LNCaP clone FGC (cell line): ENCODE data around the gene PAM.

Source experiments
- DNase-seq: peaks from one replicate; pipeline ENCODE4 v3.0.0-alpha.2; 2011; ENCODE audit warnings: low read depth
- H3K4me3 ChIP-seq: 2 replicates; pipeline ENCODE4 v1.5.1; 2011; ENCODE audit warnings: mild to moderate bottlenecking, low read depth, low read length, control low read depth
- CTCF ChIP-seq: IDR thresholded peaks from 2 replicates; pipeline ENCODE4 v1.5.1; 2012; ENCODE audit warnings: mild to moderate bottlenecking; ENCODE audit not compliant: control insufficient read depth, insufficient read depth; ENCODE audit errors: extremely low read depth

Gene PAM

GRCh38 chr5:102969641-102970040 lies 214.5 kb downstream of the PAM start:
- no peak for DNase-seq

GRCh38 chr5:102971676-102972293 lies 216.7 kb downstream of the PAM start:
- TF ChIP-seq CTCF = peak; percentile 47
- no peak for DNase-seq
- no peak overlapping the region for H3K4me3 ChIP-seq

More at GRCh38 chr5:102969641-102970040, 214.5 kb downstream of the PAM start:
- H3K4me3 ChIP-seq = no peak overlapping the region
- no peak for TF ChIP-seq CTCF

- no peak overlapping the region for H3K4me3 ChIP-seq
- peak; percentile 14; the same call in 1 of the 2 replicates for TF ChIP-seq CTCF
- DNase-seq = no peak
Observed at GRCh38 chr5:102974177-102974576, 219.1 kb downstream of the PAM start.

- no peak overlapping the region for H3K4me3 ChIP-seq
- DNase-seq = no peak
- no peak for TF ChIP-seq CTCF
Observed at GRCh38 chr5:102975045-102975444, 219.9 kb downstream of the PAM start.

GRCh38 chr5:102975457-102976182 lies 220.5 kb downstream of the PAM start:
- no peak for DNase-seq
- H3K4me3 ChIP-seq = no peak overlapping the region
- TF ChIP-seq CTCF = no peak

GRCh38 chr5:102981957-102982635 lies 227.0 kb downstream of the PAM start:
- no peak for DNase-seq
- TF ChIP-seq CTCF = no peak
- H3K4me3 ChIP-seq = no peak overlapping the region
